OCI-LY7 (cell line): ENCODE results near the gene PPP6R3. TPM values are rescaled to one million over a fixed set of nuclear protein-coding genes. Genes with fewer than 3 reads are reported as not detected.

Experiments
- BruUV-seq: library from RNA; stranded (reverse); fragments of 400-500 nt; replicated peaks from 2 replicates; lab custom pipeline; 2021; lab: Mats Ljungman, UMichigan
- CTCF ChIA-PET: fragments of 300-600 bp; sonication (Branson Sonifier 250); formaldehyde crosslinking; loops from one replicate; lab custom pipeline; 2022; ENCODE audit warnings: antibody characterized with exemption; ENCODE audit not compliant: unreplicated experiment; lab: Charles Lee
- POLR2A ChIA-PET: fragments of 300-600 bp; sonication (Branson Sonifier 250); formaldehyde crosslinking; loops from one replicate; lab custom pipeline; 2022; ENCODE audit warnings: antibody characterized with exemption; lab: Charles Lee
- DNase-seq: peaks from one replicate; pipeline ENCODE4 v3.0.0-alpha.2; 2015; ENCODE audit warnings: low spot score
- H2AFZ ChIP-seq: fragments of 200-600 bp; sonication (generic), shearing (Covaris generic); 2 replicates; pipeline ENCODE4 v1.6.1; 2014; ENCODE audit warnings: mild to moderate bottlenecking, antibody characterized with exemption, low read length, moderate library complexity
- H3K27ac ChIP-seq: fragments of 200-600 bp; sonication (generic); 2 replicates; pipeline ENCODE4 v1.5.1; 2014; ENCODE audit warnings: mixed run types, low read depth, mild to moderate bottlenecking, moderate library complexity, low read length, inconsistent platforms; ENCODE audit not compliant: poor library complexity, severe bottlenecking
- H3K36me3 ChIP-seq: fragments of 200-600 bp; sonication (generic); 2 replicates; pipeline ENCODE4 v1.6.1; 2014; ENCODE audit warnings: mild to moderate bottlenecking, antibody characterized with exemption, low read length, moderate library complexity, mixed read lengths; ENCODE audit not compliant: insufficient read depth
- H3K4me1 ChIP-seq: fragments of 200-600 bp; sonication (generic); 2 replicates; pipeline ENCODE4 v1.5.1; 2014; ENCODE audit warnings: mild to moderate bottlenecking, low read length; ENCODE audit not compliant: insufficient read depth, poor library complexity, severe bottlenecking
- H3K4me2 ChIP-seq: fragments of 200-600 bp; sonication (generic); 2 replicates; pipeline ENCODE4 v1.6.1; 2014; ENCODE audit warnings: mild to moderate bottlenecking, low read length
- H3K4me3 ChIP-seq: fragments of 200-600 bp; sonication (generic); 2 replicates; pipeline ENCODE4 v1.5.1; 2014; ENCODE audit warnings: mild to moderate bottlenecking, low read depth, low read length; ENCODE audit not compliant: poor library complexity, severe bottlenecking
- H3K79me2 ChIP-seq: fragments of 200-600 bp; sonication (generic); 2 replicates; pipeline ENCODE4 v1.6.1; 2016; ENCODE audit warnings: low read depth, mild to moderate bottlenecking, low read length, moderate library complexity, mixed read lengths; ENCODE audit not compliant: insufficient read depth
- H3K9me2 ChIP-seq: fragments of 200-600 bp; sonication (generic); 2 replicates; pipeline ENCODE4 v1.6.1; 2016; ENCODE audit warnings: mild to moderate bottlenecking, low read length, mixed read lengths; ENCODE audit not compliant: insufficient read depth
- H3K9me3 ChIP-seq: fragments of 200-600 bp; sonication (generic); 2 replicates; pipeline ENCODE4 v1.6.1; 2014; ENCODE audit warnings: mild to moderate bottlenecking, mixed run types, low read length, mixed read lengths
- H4K20me1 ChIP-seq: fragments of 200-600 bp; sonication (generic); 2 replicates; pipeline ENCODE4 v1.6.1; 2014; ENCODE audit warnings: mild to moderate bottlenecking, antibody characterized with exemption, low read length, moderate library complexity, mixed read lengths; ENCODE audit not compliant: insufficient read depth
- EZH2phosphoT487 ChIP-seq: fragments of 200-600 bp; sonication (generic); IDR thresholded peaks from 2 replicates; pipeline ENCODE4 v1.6.1; 2018; ENCODE audit warnings: low read depth, borderline replicate concordance, mild to moderate bottlenecking, mixed run types, antibody characterized with exemption, low read length, moderate library complexity, mixed read lengths
- intact Hi-C: fragments of 100-400 bp; cut with micrococcal nuclease; formaldehyde crosslinking; loops from one replicate; pipeline ENCODE4 v1.10.0; 2022; ENCODE audit not compliant: unreplicated experiment
- total RNA-seq, 2 experiments: library from RNA; depleted of rRNA in 1 of 2; stranded (reverse); fragments of >200 nt in 1 of 2; shearing (Covaris generic) in 1 of 2; gene quantifications; 2 replicates each; pipeline ENCODE4 v1.2.3, GENCODE V29; 2014 to 2022
- TF ChIP-seq, protein P1 (sequence below): fragments of 200-600 bp; sonication (generic); conservative IDR thresholded peaks from 2 replicates; pipeline ENCODE4 v1.5.1; 2014; ENCODE audit warnings: mild to moderate bottlenecking, antibody characterized with exemption, low read length, moderate library complexity, mixed read lengths

PPP6R3 gene
- total RNA-seq, 2 experiments from 2014 or later = 122 to 151 TPM

DNA sequence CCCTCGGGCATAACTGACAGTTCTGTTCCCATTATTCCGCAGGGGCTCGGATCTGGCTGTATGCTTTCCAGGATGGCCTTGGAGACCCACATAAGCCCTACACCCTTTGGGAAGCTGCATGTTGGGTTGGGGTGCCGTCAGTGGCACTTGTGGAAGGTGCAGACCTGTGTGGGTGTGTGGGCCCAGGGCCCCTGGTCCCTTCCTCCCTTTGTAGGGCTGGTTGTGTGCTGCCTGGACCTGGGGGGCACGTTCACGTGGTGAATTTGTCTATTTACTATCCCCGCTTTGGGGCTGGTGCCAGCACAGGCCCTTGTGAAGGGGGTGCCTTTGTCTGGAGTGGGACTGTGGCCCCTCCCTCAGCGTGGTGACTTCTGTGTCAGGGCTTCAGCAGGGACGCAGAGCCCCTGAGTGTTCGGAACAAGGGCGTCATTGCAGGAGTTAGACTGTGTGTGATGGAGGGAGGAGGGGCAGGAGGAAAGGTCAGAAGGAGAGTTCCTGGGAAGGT lies 15.0 kb upstream of the PPP6R3 start:
- H3K27ac ChIP-seq = no peak overlapping the region
- H3K4me2 ChIP-seq = no peak overlapping the region
- POLR2A ChIA-PET = no interaction called here
- BruUV-seq = no TSS peak
- CTCF ChIA-PET = no interaction called here
- H2AFZ ChIP-seq = no peak overlapping the region
- H3K9me2 ChIP-seq = no peaks in the 10 kb centered on the region
- TF ChIP-seq, protein P1, sequence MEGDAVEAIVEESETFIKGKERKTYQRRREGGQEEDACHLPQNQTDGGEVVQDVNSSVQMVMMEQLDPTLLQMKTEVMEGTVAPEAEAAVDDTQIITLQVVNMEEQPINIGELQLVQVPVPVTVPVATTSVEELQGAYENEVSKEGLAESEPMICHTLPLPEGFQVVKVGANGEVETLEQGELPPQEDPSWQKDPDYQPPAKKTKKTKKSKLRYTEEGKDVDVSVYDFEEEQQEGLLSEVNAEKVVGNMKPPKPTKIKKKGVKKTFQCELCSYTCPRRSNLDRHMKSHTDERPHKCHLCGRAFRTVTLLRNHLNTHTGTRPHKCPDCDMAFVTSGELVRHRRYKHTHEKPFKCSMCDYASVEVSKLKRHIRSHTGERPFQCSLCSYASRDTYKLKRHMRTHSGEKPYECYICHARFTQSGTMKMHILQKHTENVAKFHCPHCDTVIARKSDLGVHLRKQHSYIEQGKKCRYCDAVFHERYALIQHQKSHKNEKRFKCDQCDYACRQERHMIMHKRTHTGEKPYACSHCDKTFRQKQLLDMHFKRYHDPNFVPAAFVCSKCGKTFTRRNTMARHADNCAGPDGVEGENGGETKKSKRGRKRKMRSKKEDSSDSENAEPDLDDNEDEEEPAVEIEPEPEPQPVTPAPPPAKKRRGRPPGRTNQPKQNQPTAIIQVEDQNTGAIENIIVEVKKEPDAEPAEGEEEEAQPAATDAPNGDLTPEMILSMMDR = no peak
- TF ChIP-seq EZH2phosphoT487 = no peak
- no peaks in the 10 kb centered on the region for H3K79me2 ChIP-seq
- H3K4me3 ChIP-seq = no peak overlapping the region
- H3K9me3 ChIP-seq = no peaks in the 10 kb centered on the region
- no peaks in the 10 kb centered on the region for H4K20me1 ChIP-seq
- DNase-seq = no peak
- intact Hi-C loops = loop anchor here (5.0 kb wide), 3 partner anchors 33 to 188 kb away; no protein-coding TSS in a partner anchor
- peaks cover 22% of the 10 kb centered on the region for H3K4me1 ChIP-seq
- H3K36me3 ChIP-seq = no peaks in the 10 kb centered on the region

DNA sequence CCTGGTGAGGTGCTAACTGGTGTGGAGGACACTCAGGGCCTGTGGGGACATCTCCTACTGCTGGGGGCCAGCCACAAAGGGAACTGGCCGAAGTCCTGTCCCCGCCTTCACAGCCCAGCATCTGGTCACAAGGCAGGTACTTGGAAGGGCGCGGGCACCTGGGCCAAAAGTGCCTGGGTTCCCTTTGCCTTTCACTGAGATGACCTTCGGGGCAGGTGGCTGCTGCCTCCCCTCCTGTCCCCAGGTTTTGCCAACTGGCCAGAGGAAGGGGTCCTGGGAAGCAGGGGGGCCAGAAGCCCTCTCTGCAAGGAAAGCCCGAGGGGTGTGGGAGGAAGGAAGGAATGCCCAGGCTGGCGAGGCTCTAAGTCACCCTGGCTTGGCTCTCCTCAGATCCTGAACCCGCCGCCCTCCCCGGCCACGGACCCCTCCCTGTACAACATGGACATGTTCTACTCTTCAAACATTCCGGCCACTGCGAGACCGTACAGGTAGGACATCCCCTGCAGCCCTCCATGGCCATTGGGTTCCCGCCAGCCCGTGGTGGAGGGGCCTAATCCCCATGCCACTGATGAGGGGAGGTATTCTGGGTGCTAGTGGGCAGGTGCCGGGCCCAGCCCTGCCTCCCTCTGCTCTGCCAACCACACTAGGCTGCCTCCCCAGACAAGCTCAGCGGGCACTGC lies 14.4 kb upstream of the PPP6R3 start:
- intact Hi-C loops = loop anchor here (5.0 kb wide), 3 partner anchors 34 to 189 kb away; no protein-coding TSS in a partner anchor
- ChIA-PET CTCF (no interaction called here), POLR2A (no interaction called here)
- no peaks in the 10 kb centered on the region for H4K20me1 ChIP-seq
- H3K9me2 ChIP-seq = no peaks in the 10 kb centered on the region
- no peak overlapping the region for H3K4me2 ChIP-seq
- DNase-seq = no peak
- H3K79me2 ChIP-seq = no peaks in the 10 kb centered on the region
- no peaks in the 10 kb centered on the region for H3K9me3 ChIP-seq
- peaks cover 16% of the 10 kb centered on the region for H3K4me1 ChIP-seq
- TF ChIP-seq, protein P1 = no peak
- TF ChIP-seq EZH2phosphoT487 = no peak
- H3K36me3 ChIP-seq = no peaks in the 10 kb centered on the region
- no peak overlapping the region for H3K27ac ChIP-seq
- H2AFZ ChIP-seq = no peak overlapping the region
- no TSS peak for BruUV-seq
- H3K4me3 ChIP-seq = no peak overlapping the region
